ENCODE data around the gene CYP4F22.

The CYP4F22 gene

GRCh38 chr19:15544970-15545369 lies 36.6 kb downstream of the CYP4F22 start:
- peaks cover 44% of the 10 kb centered on the region for H3K27me3 ChIP-seq (replicated peaks; ENCODE audit: insufficient read depth, low read length)
- no peaks in the 10 kb centered on the region for H3K9me3 ChIP-seq (replicated peaks; ENCODE audit: insufficient read depth, low read length)

GRCh38 chr19:15548648-15549047 lies 40.3 kb downstream of the CYP4F22 start:
- TF ChIP-seq, protein P1, sequence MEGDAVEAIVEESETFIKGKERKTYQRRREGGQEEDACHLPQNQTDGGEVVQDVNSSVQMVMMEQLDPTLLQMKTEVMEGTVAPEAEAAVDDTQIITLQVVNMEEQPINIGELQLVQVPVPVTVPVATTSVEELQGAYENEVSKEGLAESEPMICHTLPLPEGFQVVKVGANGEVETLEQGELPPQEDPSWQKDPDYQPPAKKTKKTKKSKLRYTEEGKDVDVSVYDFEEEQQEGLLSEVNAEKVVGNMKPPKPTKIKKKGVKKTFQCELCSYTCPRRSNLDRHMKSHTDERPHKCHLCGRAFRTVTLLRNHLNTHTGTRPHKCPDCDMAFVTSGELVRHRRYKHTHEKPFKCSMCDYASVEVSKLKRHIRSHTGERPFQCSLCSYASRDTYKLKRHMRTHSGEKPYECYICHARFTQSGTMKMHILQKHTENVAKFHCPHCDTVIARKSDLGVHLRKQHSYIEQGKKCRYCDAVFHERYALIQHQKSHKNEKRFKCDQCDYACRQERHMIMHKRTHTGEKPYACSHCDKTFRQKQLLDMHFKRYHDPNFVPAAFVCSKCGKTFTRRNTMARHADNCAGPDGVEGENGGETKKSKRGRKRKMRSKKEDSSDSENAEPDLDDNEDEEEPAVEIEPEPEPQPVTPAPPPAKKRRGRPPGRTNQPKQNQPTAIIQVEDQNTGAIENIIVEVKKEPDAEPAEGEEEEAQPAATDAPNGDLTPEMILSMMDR (IDR thresholded peaks at IDR 0.05; ENCODE audit: low read length), result no peak
- TF ChIP-seq EZH2 (optimal IDR thresholded peaks at IDR 0.05; ENCODE audit: low read depth, low read length) (no peak), EZH2phosphoT487 (IDR thresholded peaks at IDR 0.05; ENCODE audit: low read length) (no peak)
- no peaks in the 10 kb centered on the region for H3F3A ChIP-seq (ENCODE audit: insufficient read depth, low read length)
- no peaks in the 10 kb centered on the region for H3K36me3 ChIP-seq (replicated peaks; ENCODE audit: insufficient read depth, low read length)
- no peak overlapping the region for H2AFZ ChIP-seq (ENCODE audit: low read length)
- no peak overlapping the region for H3K27ac ChIP-seq (ENCODE audit: low read length)
- H3K4me1 ChIP-seq (ENCODE audit: low read length), result 0 out of 2 replicates have a peak, but pooled peaks cover 6% of the 10 kb centered on the region
- H3K9me2 ChIP-seq (replicated peaks; ENCODE audit: insufficient read depth, low read length), result no peaks in the 10 kb centered on the region
- no peaks in the 10 kb centered on the region for H4K20me1 ChIP-seq (ENCODE audit: insufficient read depth, low read length)
- no peak overlapping the region for H3K4me3 ChIP-seq (ENCODE audit: low read length)
- H3K9ac ChIP-seq (ENCODE audit: low read length), result no peak overlapping the region
- no peaks in the 10 kb centered on the region for H3K79me2 ChIP-seq (ENCODE audit: low read length)
- H3K4me2 ChIP-seq (ENCODE audit: low read depth, low read length), result no peak overlapping the region
- peaks cover 36% of the 10 kb centered on the region for H3K27me3 ChIP-seq (replicated peaks; ENCODE audit: insufficient read depth, low read length)
- H3K9me3 ChIP-seq (replicated peaks; ENCODE audit: insufficient read depth, low read length), result no peaks in the 10 kb centered on the region
- DNase-seq, result no peak

More at GRCh38 chr19:15544970-15545369, 36.6 kb downstream of the CYP4F22 start:
- Histone ChIP-seq H3K4me2 (ENCODE audit: low read depth, low read length) (no peak overlapping the region), H3K4me1 (ENCODE audit: low read length) (no peaks in the 10 kb centered on the region), H3K79me2 (ENCODE audit: low read length) (no peaks in the 10 kb centered on the region), H3K36me3 (replicated peaks; ENCODE audit: insufficient read depth, low read length) (no peaks in the 10 kb centered on the region), H4K20me1 (ENCODE audit: insufficient read depth, low read length) (no peaks in the 10 kb centered on the region), H3K9me2 (replicated peaks; ENCODE audit: insufficient read depth, low read length) (no peaks in the 10 kb centered on the region), H3F3A (ENCODE audit: insufficient read depth, low read length) (no peaks in the 10 kb centered on the region), H3K4me3 (ENCODE audit: low read length) (no peak overlapping the region), H3K9ac (ENCODE audit: low read length) (no peak overlapping the region), H2AFZ (ENCODE audit: low read length) (no peak overlapping the region), H3K27ac (ENCODE audit: low read length) (no peak overlapping the region)
- TF ChIP-seq EZH2 (optimal IDR thresholded peaks at IDR 0.05; ENCODE audit: low read depth, low read length) (no peak), EZH2phosphoT487 (IDR thresholded peaks at IDR 0.05; ENCODE audit: low read length) (no peak)
- TF ChIP-seq, protein P1 (IDR thresholded peaks at IDR 0.05; ENCODE audit: low read length), result no peak
- no peak for DNase-seq

DNA sequence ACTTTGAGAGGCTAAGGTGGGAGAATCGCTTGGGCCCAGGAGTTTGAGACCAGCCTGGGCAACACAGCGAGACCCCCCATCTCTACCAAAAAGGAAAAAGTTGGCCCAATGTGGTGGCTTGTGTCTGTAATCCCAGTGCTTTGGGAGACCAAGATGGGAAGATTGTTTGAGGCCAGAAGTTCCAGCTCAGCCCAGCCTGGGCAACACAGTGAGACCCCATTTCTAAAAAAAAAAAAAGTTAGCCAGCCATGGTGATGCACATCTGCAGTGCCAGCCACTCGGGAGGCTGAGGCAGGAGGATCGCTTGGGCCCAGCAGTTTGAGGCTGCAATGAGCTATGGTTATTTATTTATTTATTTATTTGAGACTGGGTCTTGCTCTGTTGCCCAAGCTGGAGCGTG lies 41.3 kb downstream of the CYP4F22 start:
- Histone ChIP-seq H3K4me3 (ENCODE audit: low read length) (no peak overlapping the region), H3K79me2 (ENCODE audit: low read length) (no peaks in the 10 kb centered on the region), H2AFZ (ENCODE audit: low read length) (no peak overlapping the region), H3K9me3 (replicated peaks; ENCODE audit: insufficient read depth, low read length) (no peaks in the 10 kb centered on the region), H3K9ac (ENCODE audit: low read length) (no peak overlapping the region), H4K20me1 (ENCODE audit: insufficient read depth, low read length) (no peaks in the 10 kb centered on the region), H3K4me1 (ENCODE audit: low read length) (0 out of 2 replicates have a peak, but pooled peaks cover 6% of the 10 kb centered on the region), H3K4me2 (ENCODE audit: low read depth, low read length) (no peak overlapping the region), H3K9me2 (replicated peaks; ENCODE audit: insufficient read depth, low read length) (no peaks in the 10 kb centered on the region), H3K36me3 (replicated peaks; ENCODE audit: insufficient read depth, low read length) (no peaks in the 10 kb centered on the region), H3K27ac (ENCODE audit: low read length) (no peak overlapping the region), H3F3A (ENCODE audit: insufficient read depth, low read length) (no peaks in the 10 kb centered on the region), H3K27me3 (replicated peaks; ENCODE audit: insufficient read depth, low read length) (peaks cover 36% of the 10 kb centered on the region)
- DNase-seq, result no peak
- TF ChIP-seq EZH2 (optimal IDR thresholded peaks at IDR 0.05; ENCODE audit: low read depth, low read length) (no peak), EZH2phosphoT487 (IDR thresholded peaks at IDR 0.05; ENCODE audit: low read length) (no peak)
- TF ChIP-seq, protein P1 (IDR thresholded peaks at IDR 0.05; ENCODE audit: low read length), result no peak
